Measurements from ENCODE around the gene TERC.

TERC gene

GRCh38 chr3:169764882-169765612 is at the start of gene TERC:
Gene TERC (minus strand): TSS chr3:169765060.
- DNase-seq: peak; percentile 97

- peak; percentile 87 for DNase-seq
Measured at GRCh38 chr3:169813757-169814517, 49.1 kb upstream of the TERC start.

GRCh38 chr3:169813278-169813677 is 48.4 kb upstream of the TERC start:
- DNase-seq: no peak

GRCh38 chr3:169812332-169813235 is 47.7 kb upstream of the TERC start, which contains the start of the genes LRRC34 and LRRIQ4:
Gene LRRC34 (minus strand): TSS chr3:169812904. CDS start chr3:169812548, 356 bp downstream.
Gene LRRIQ4 (plus strand): TSS chr3:169812870. CDS start chr3:169821922, 9,052 bp downstream.
- DNase-seq: peak; percentile 96

GRCh38 chr3:169811631-169812331 is 46.9 kb upstream of the TERC start:
- DNase-seq: peak; percentile 34

- no peak for DNase-seq
Measured at GRCh38 chr3:169809230-169809795, 44.5 kb upstream of the TERC start.

- DNase-seq: no peak
Measured at GRCh38 chr3:169804681-169805080, 39.8 kb upstream of the TERC start.

- no peak for DNase-seq
Measured at GRCh38 chr3:169792359-169792758, 27.5 kb upstream of the TERC start.

- no peak for DNase-seq
Measured at GRCh38 chr3:169790687-169791429, 26.0 kb upstream of the TERC start.

GRCh38 chr3:169790219-169790618 is 25.4 kb upstream of the TERC start:
- DNase-seq: no peak

GRCh38 chr3:169787791-169788190 is 22.9 kb upstream of the TERC start:
- DNase-seq: no peak

- DNase-seq: no peak
Measured at GRCh38 chr3:169787120-169787519, 22.3 kb upstream of the TERC start.

GRCh38 chr3:169781209-169781855 is 16.5 kb upstream of the TERC start:
- DNase-seq: no peak

- DNase-seq: no peak
Measured at GRCh38 chr3:169780742-169781141, 15.9 kb upstream of the TERC start.

- no peak for DNase-seq
Measured at GRCh38 chr3:169777822-169778221, 13.0 kb upstream of the TERC start.

- no peak for DNase-seq
Measured at GRCh38 chr3:169774186-169774585, 9.3 kb upstream of the TERC start.

- peak; percentile 94 for DNase-seq
Measured at GRCh38 chr3:169772897-169773816, 8.3 kb upstream of the TERC start, which contains the start of gene MYNN. Gene MYNN (plus strand): TSS chr3:169773396. CDS start chr3:169774296, 900 bp downstream.

- DNase-seq: peak; percentile 91
Measured at GRCh38 chr3:169772305-169772896, 7.5 kb upstream of the TERC start.
